H1 (cell line): ENCODE measurements around the gene MOCS1. TPM values are rescaled to one million over a fixed set of nuclear protein-coding genes. Genes with fewer than 3 reads are reported as not detected.

ENCODE experiments used
- CTCF ChIA-PET: fragments of 300-600 bp; sonication (Branson Sonifier 250); formaldehyde crosslinking; loops from one replicate; lab custom pipeline; 2021; ENCODE audit not compliant: partially characterized antibody; lab: Charles Lee
- POLR2A ChIA-PET: fragments of 300-600 bp; sonication (Branson Sonifier 250); formaldehyde crosslinking; loops from one replicate; lab custom pipeline; 2021; ENCODE audit warnings: inconsistent platforms; ENCODE audit not compliant: partially characterized antibody; lab: Charles Lee
- DNase-seq, 2 experiments: peaks; one replicate each; pipeline versions ENCODE4 v3.0.0 to v3.0.0-alpha.2; 2010 to 2022; ENCODE audit warnings: low spot score in 2 of 2, low read depth in 1 of 2, mixed read lengths in 1 of 2
- FAIRE-seq: peaks from 2 replicates; lab custom pipeline; 2011; peaks lifted over from hg19 to GRCh38; lab: Jason Lieb, UNC
- H2AFZ ChIP-seq: 2 replicates; pipeline ENCODE4 v1.8.1; 2012; ENCODE audit warnings: low read length, inconsistent platforms
- H2AK5ac ChIP-seq: 2 replicates; pipeline ENCODE4 v1.6.1; 2013; ENCODE audit warnings: low read depth, low read length
- H2BK120ac ChIP-seq: replicated peaks from 2 replicates; pipeline ENCODE3; 2013; ENCODE audit warnings: low read depth, low read length, inconsistent platforms
- H2BK12ac ChIP-seq: 2 replicates; pipeline ENCODE4 v1.6.1; 2013; ENCODE audit warnings: low read depth, low read length
- H2BK15ac ChIP-seq: 2 replicates; pipeline ENCODE4 v1.6.1; 2013; ENCODE audit warnings: low read length
- H2BK20ac ChIP-seq: 2 replicates; pipeline ENCODE4 v1.6.1; 2013; ENCODE audit warnings: low read length
- H2BK5ac ChIP-seq: 2 replicates; pipeline ENCODE4 v1.6.1; 2013; ENCODE audit warnings: low read depth, low read length
- H3K14ac ChIP-seq: 2 replicates; pipeline ENCODE4 v1.6.1; 2013; ENCODE audit warnings: inconsistent platforms; ENCODE audit not compliant: insufficient read length
- H3K18ac ChIP-seq: 2 replicates; pipeline ENCODE4 v1.6.1; 2013; ENCODE audit warnings: low read length; ENCODE audit errors: extremely low read depth
- H3K23ac ChIP-seq: 2 replicates; pipeline ENCODE4 v1.6.1; 2013; ENCODE audit warnings: inconsistent platforms; ENCODE audit not compliant: insufficient read length
- H3K23me2 ChIP-seq: 2 replicates; pipeline ENCODE4 v1.6.1; 2013; ENCODE audit warnings: low read depth, low read length
- H3K27ac ChIP-seq: 2 replicates; pipeline ENCODE4 v1.6.1; 2011; ENCODE audit warnings: low read depth, low read length, inconsistent platforms
- H3K27me3 ChIP-seq, 4 experiments: replicated peaks in 1 of 4; 1 replicate in 1 of 4; 2 replicates in 3 of 4; pipeline versions ENCODE4 v1.6.1 to v1.8.1; 2011 to 2013; ENCODE audit warnings: low read length in 3 of 4, mild to moderate bottlenecking in 3 of 4, inconsistent platforms in 2 of 4, mixed read lengths in 2 of 4, moderate library complexity in 1 of 4; ENCODE audit not compliant: control insufficient read depth in 3 of 4, insufficient read depth in 3 of 4; ENCODE audit errors: extremely low read depth in 1 of 4
- H3K36me3 ChIP-seq, 4 experiments: 2 replicates each; pipeline versions ENCODE4 v1.6.1 to v1.8.1; 2011 to 2013; ENCODE audit warnings: mild to moderate bottlenecking in 4 of 4, low read length in 3 of 4, moderate library complexity in 2 of 4, control low read depth in 1 of 4, inconsistent platforms in 1 of 4; ENCODE audit not compliant: insufficient read depth in 4 of 4, control insufficient read depth in 2 of 4
- H3K4ac ChIP-seq: replicated peaks from 2 replicates; pipeline ENCODE3; 2013; ENCODE audit warnings: low read length, low read depth, mixed read lengths, inconsistent platforms; ENCODE audit not compliant: insufficient read length
- H3K4me1 ChIP-seq, 4 experiments: replicated peaks in 1 of 4; 1 replicate in 1 of 4; 2 replicates in 3 of 4; pipeline versions ENCODE4 v1.6.1 to v1.8.1; 2011 to 2013; ENCODE audit warnings: low read length in 3 of 4, inconsistent platforms in 2 of 4, mixed read lengths in 1 of 4; ENCODE audit not compliant: insufficient read depth in 4 of 4, control insufficient read depth in 3 of 4
- H3K4me2 ChIP-seq, 2 experiments: 2 replicates each; pipeline versions ENCODE4 v1.6.1 to v1.8.1; 2011 to 2013; ENCODE audit warnings: low read depth in 2 of 2, low read length in 2 of 2, control low read depth in 1 of 2, inconsistent platforms in 1 of 2, mild to moderate bottlenecking in 1 of 2; ENCODE audit not compliant: insufficient read depth in 1 of 2
- H3K4me3 ChIP-seq, 4 experiments: fragments of 200-600, 300-600 bp in 1 of 4; sonication (generic), shearing (Covaris generic), sonication (Bioruptor Twin) in 1 of 4; 2 replicates each; pipeline versions ENCODE4 v1.5.1 to v1.8.1; 2011 to 2016; ENCODE audit warnings: low read length in 4 of 4, low read depth in 3 of 4, control low read depth in 2 of 4, inconsistent platforms in 2 of 4, mild to moderate bottlenecking in 2 of 4, mixed read lengths in 1 of 4, moderate library complexity in 1 of 4; ENCODE audit not compliant: insufficient read depth in 2 of 4; ENCODE audit errors: extremely low read depth in 1 of 4
- H3K56ac ChIP-seq: replicated peaks from 2 replicates; pipeline ENCODE3; 2013; ENCODE audit warnings: low read depth, mild to moderate bottlenecking, mixed read lengths, low read length, inconsistent platforms; ENCODE audit not compliant: insufficient read length
- H3K79me1 ChIP-seq: 2 replicates; pipeline ENCODE4 v1.6.1; 2013; ENCODE audit warnings: low read depth, low read length, control low read depth
- H3K79me2 ChIP-seq, 2 experiments: 2 replicates each; pipeline versions ENCODE4 v1.6.1 to v1.8.1; 2012 to 2013; ENCODE audit warnings: low read length in 2 of 2, mild to moderate bottlenecking in 2 of 2, inconsistent platforms in 1 of 2; ENCODE audit not compliant: insufficient read depth in 2 of 2, control insufficient read depth in 1 of 2
- H3K9ac ChIP-seq, 4 experiments: replicated peaks in 1 of 4; 1 replicate in 1 of 4; 2 replicates in 3 of 4; pipeline versions ENCODE4 v1.6.1 to v1.8.1; 2011 to 2013; ENCODE audit warnings: low read depth in 3 of 4, low read length in 3 of 4, control low read depth in 2 of 4, mild to moderate bottlenecking in 2 of 4, moderate library complexity in 2 of 4, inconsistent platforms in 1 of 4; ENCODE audit errors: extremely low read depth in 1 of 4
- H3K9me3 ChIP-seq, 2 experiments: 2 replicates each; pipeline versions ENCODE4 v1.6.1 to v1.8.1; 2012 to 2013; ENCODE audit warnings: mild to moderate bottlenecking in 2 of 2, moderate library complexity in 2 of 2, control low read depth in 1 of 2, inconsistent platforms in 1 of 2, low read depth in 1 of 2, low read length in 1 of 2, mixed read lengths in 1 of 2; ENCODE audit not compliant: insufficient read depth in 2 of 2
- H4K20me1 ChIP-seq, 2 experiments: replicated peaks in 1 of 2; 2 replicates each; pipeline versions ENCODE3 to v1.8.1; 2011 to 2013; ENCODE audit warnings: inconsistent platforms in 2 of 2, low read length in 2 of 2, mild to moderate bottlenecking in 1 of 2; ENCODE audit not compliant: insufficient read depth in 2 of 2, control insufficient read depth in 1 of 2
- H4K5ac ChIP-seq: 2 replicates; pipeline ENCODE4 v1.6.1; 2013; ENCODE audit warnings: low read length, low read depth, mixed read lengths, inconsistent platforms; ENCODE audit not compliant: insufficient read length
- H4K8ac ChIP-seq: 2 replicates; pipeline ENCODE4 v1.8.0; 2013; ENCODE audit warnings: mild to moderate bottlenecking, moderate library complexity, low read length, inconsistent platforms; ENCODE audit not compliant: insufficient read depth; ENCODE audit errors: extremely low read depth
- H4K91ac ChIP-seq: replicated peaks from 2 replicates; pipeline ENCODE3; 2013; ENCODE audit warnings: low read length, mixed read lengths, inconsistent platforms; ENCODE audit not compliant: insufficient read length
- ASH2L ChIP-seq: fragments of 200-600, 300-600 bp; sonication (generic); IDR thresholded peaks from one replicate; pipeline ENCODE4 v1.7.1; 2017; ENCODE audit warnings: low read length
- PHF8 ChIP-seq: fragments of 200-600 bp; sonication (generic); conservative IDR thresholded peaks from 2 replicates; pipeline ENCODE4 v1.7.1; 2012; ENCODE audit warnings: low read depth, mild to moderate bottlenecking, inconsistent platforms, low read length, moderate library complexity
- RFX5 ChIP-seq: IDR thresholded peaks from 2 replicates; pipeline ENCODE4 v1.6.1; 2011; ENCODE audit warnings: low read depth, low read length, improper control_type of control experiment, borderline replicate concordance
- WGBS, 2 experiments: shearing (Covaris generic) in 1 of 2; methylation state at CpG; one replicate each; pipeline versions ENCODE4 v1.1.6 to v1.1.7; 2013 to 2015; ENCODE audit warnings: low lambda C conversion rate in 2 of 2, mixed read lengths in 2 of 2, inconsistent platforms in 1 of 2, low coverage in 1 of 2, missing lambda C conversion rate in 1 of 2; ENCODE audit not compliant: insufficient replicate concordance in 2 of 2, insufficient coverage in 1 of 2, insufficient read length in 1 of 2; ENCODE audit errors: extremely low coverage in 1 of 2, missing lambda C conversion rate in 1 of 2; 5-methylcytosine and 5-hydroxymethylcytosine counted together
- polyA plus RNA-seq, 7 experiments: library from polyadenylated mRNA; depleted of rRNA in 3 of 7; stranded (reverse) in 5 of 7; unstranded in 2 of 7; fragments of >200 nt in 5 of 7; fragments of 200-250 nt in 2 of 7; gene quantifications; 1 replicate in 5 of 7; 2 replicates in 1 of 7; 4 replicates in 1 of 7; pipeline versions ENCODE4 v1.2.1 to v1.2.3, GENCODE V29; 2011 to 2013; ENCODE audit warnings: missing spikeins in 2 of 7, mixed read lengths in 2 of 7
- total RNA-seq: library from RNA; stranded (reverse); fragmentation: NEBNext Ultra II Directional; extraction: Animal tissue kit (Norgen Biotek cat#: 25700); gene quantifications from 2 replicates; pipeline ENCODE4 v1.2.1, GENCODE V29; 2021

Gene MOCS1
- total and polyA plus RNA-seq, 2 of the 8 experiments (the other 6 are each of a cell fraction or from before 2014, with no cell fraction given) = 13.4 to 19.7 TPM

- no peak overlapping the region for H3K14ac ChIP-seq
- H3K36me3 ChIP-seq = no peaks in the 10 kb centered on the region
- H2AK5ac ChIP-seq = no peak overlapping the region
- 56% methylated on average over 3 of the region's 3 CpGs; no CpG with 5 or more reads in 1 of the 2 experiments for WGBS, 2 experiments
- no peak overlapping the region for H2BK20ac ChIP-seq
- H3K23ac ChIP-seq = no peak overlapping the region
- ChIA-PET CTCF (interaction anchor here (0.8 to 1.9 kb wide), 5 partner anchors 10 to 515 kb away, joined by 3 to 5 read pairs (median 5); no protein-coding TSS in a partner anchor), POLR2A (no interaction called here)
- DNase-seq = no peak
- no peak overlapping the region for H3K18ac ChIP-seq
- no peaks in the 10 kb centered on the region for H3K79me1 ChIP-seq
- no peak overlapping the region for H3K9ac ChIP-seq
- no peak overlapping the region for H2AFZ ChIP-seq
- no peak for TF ChIP-seq RFX5
- TF ChIP-seq PHF8 = no peak
- TF ChIP-seq ASH2L = no peak
- H3K27ac ChIP-seq = no peak overlapping the region
- no peak overlapping the region for H2BK5ac ChIP-seq
- no peak overlapping the region; the same call in 1 of the 2 replicates for H2BK12ac ChIP-seq
- H3K4me3 ChIP-seq = no peak overlapping the region
- H4K8ac ChIP-seq = no peak overlapping the region
- no peaks in the 10 kb centered on the region for H3K27me3 ChIP-seq
- no peak overlapping the region for H2BK15ac ChIP-seq
- H4K5ac ChIP-seq = no peak overlapping the region
- H2BK120ac ChIP-seq = no peak overlapping the region
- no peak overlapping the region for H3K4ac ChIP-seq
- peaks cover 0 to 4% (median 3%) of the 10 kb centered on the region in 4 experiments; a peak in 3 of 7 replicates for H3K4me1 ChIP-seq
- H3K23me2 ChIP-seq = no peaks in the 10 kb centered on the region
- no peaks in the 10 kb centered on the region for H4K20me1 ChIP-seq
- no peaks in the 10 kb centered on the region for H3K9me3 ChIP-seq
- H3K79me2 ChIP-seq = no peaks in the 10 kb centered on the region
- H3K4me2 ChIP-seq = no peak overlapping the region
- H4K91ac ChIP-seq = no peak overlapping the region
- H3K56ac ChIP-seq = no peak overlapping the region
- FAIRE-seq = no peak
These were observed 72.6 kb downstream of the MOCS1 start for GRCh38 chr6:39861663-39862062.
